Measurements from ENCODE around the gene CCR5AS.

The CCR5AS gene

DNA sequence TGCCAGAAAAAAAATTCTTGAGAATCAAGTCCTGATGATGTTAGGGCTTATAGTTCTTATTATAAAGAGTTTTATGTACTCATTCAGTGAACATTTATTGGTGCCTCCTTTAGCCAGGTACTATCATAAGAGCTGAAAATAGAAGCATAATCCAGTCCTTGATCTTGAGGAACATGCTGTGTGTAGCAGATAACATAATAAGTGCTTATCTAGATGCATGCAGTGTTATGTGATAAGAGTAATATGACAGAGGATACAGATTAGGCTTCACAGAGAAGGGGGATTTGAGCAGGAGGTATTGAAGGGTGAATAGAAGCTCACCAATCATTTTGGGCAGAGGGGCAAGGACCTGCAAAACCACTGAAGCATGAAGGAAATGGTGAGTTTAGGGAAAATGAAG, 51.9 kb downstream of the CCR5AS start:
- no peaks in the 10 kb centered on the region for H3K36me3 ChIP-seq
- no peak overlapping the region for H3K4me3 ChIP-seq
- H3K4me1 ChIP-seq = peaks cover 0 to 10% (median 0%) of the 10 kb centered on the region in 3 donors
- ATAC-seq = no peak
- H3K27ac ChIP-seq = no peak overlapping the region
- H3K9me3 ChIP-seq = no peaks in the 10 kb centered on the region
- H3K27me3 ChIP-seq = peaks cover 32% of the 10 kb centered on the region
- TF ChIP-seq, protein P1, sequence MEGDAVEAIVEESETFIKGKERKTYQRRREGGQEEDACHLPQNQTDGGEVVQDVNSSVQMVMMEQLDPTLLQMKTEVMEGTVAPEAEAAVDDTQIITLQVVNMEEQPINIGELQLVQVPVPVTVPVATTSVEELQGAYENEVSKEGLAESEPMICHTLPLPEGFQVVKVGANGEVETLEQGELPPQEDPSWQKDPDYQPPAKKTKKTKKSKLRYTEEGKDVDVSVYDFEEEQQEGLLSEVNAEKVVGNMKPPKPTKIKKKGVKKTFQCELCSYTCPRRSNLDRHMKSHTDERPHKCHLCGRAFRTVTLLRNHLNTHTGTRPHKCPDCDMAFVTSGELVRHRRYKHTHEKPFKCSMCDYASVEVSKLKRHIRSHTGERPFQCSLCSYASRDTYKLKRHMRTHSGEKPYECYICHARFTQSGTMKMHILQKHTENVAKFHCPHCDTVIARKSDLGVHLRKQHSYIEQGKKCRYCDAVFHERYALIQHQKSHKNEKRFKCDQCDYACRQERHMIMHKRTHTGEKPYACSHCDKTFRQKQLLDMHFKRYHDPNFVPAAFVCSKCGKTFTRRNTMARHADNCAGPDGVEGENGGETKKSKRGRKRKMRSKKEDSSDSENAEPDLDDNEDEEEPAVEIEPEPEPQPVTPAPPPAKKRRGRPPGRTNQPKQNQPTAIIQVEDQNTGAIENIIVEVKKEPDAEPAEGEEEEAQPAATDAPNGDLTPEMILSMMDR (IDR thresholded peaks at IDR 0.05) = no peak
- TF ChIP-seq EP300 (IDR thresholded peaks at IDR 0.05) (no peak), POLR2A (IDR thresholded peaks at IDR 0.05) (no peak), POLR2AphosphoS5 (IDR thresholded peaks at IDR 0.05) (no peak)

DNA sequence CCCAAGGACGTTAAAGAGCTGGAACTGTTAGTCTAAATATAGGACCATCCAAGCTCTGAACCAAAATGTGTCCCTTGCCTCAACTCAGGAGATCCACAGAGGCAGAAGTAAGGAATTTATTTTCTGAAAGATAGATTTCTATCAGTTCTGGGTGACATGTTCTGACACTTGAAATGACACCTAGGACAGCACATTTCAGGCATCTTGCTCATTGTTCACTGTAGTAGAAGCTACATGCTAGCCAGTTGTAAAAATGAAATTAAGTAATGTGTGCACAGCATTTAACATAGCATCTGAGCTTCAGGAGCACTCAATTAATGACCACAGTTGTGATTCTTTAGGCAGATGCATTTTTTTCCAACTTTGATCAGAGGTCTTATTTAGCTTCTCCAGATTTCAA, 52.4 kb downstream of the CCR5AS start:
- Histone ChIP-seq H3K4me1 (peaks cover 0 to 5% (median 0%) of the 10 kb centered on the region in 3 donors), H3K27ac (no peak overlapping the region), H3K4me3 (no peak overlapping the region), H3K9me3 (no peaks in the 10 kb centered on the region), H3K36me3 (no peaks in the 10 kb centered on the region), H3K27me3 (peaks cover 34% of the 10 kb centered on the region)
- no peak for TF ChIP-seq EP300 (IDR thresholded peaks at IDR 0.05)
- no peak for TF ChIP-seq POLR2AphosphoS5 (IDR thresholded peaks at IDR 0.05)
- TF ChIP-seq, protein P1 (IDR thresholded peaks at IDR 0.05) = no peak
- no peak for TF ChIP-seq POLR2A (IDR thresholded peaks at IDR 0.05)
- 57 to 83% methylated on average over 1 of the region's 1 CpG for WGBS, 2 donors (ENCODE audit: low coverage in 1 of 2)
- no peak for ATAC-seq

DNA sequence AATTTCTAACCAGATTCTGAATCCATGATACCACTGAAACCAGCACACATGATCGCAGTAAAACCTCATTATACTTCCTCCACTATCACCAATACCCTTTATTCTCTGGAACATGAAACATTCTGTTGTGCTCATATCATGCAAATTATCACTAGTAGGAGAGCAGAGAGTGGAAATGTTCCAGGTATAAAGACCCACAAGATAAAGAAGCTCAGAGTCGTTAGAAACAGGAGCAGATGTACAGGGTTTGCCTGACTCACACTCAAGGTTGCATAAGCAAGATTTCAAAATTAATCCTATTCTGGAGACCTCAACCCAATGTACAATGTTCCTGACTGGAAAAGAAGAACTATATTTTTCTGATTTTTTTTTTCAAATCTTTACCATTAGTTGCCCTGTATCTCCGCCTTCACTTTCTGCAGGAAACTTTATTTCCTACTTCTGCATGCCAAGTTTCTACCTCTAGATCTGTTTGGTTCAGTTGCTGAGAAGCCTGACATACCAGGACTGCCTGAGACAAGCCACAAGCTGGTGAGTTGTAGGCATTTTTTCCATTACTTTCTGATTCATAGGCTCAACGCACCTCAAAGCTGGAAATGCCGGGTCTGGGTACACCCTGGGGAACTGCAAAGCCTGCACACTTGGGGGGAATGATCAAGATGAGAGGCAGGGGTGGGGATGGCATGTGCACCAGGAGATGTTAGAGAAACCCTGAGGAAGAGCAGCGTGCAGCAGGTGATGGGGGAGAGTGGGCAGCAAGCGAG, 53.0 kb downstream of the CCR5AS start, which contains the start of gene CCR2:
TSS of gene CCR2 (plus strand) at position 465 of the 764 bp plus-strand sequence. CDS start 3,417 bp downstream, outside the sequence.
- H3K36me3 ChIP-seq = no peaks in the 10 kb centered on the region
- no peaks in the 10 kb centered on the region for H3K4me1 ChIP-seq
- no peak within 1 kb of the TSS for H3K4me3 ChIP-seq
- peaks cover 40% of the 10 kb centered on the region for H3K27me3 ChIP-seq
- H3K27ac ChIP-seq = no peak within 1 kb of the TSS
- TF ChIP-seq POLR2A (IDR thresholded peaks at IDR 0.05) = no peak
- 69 to 71% methylated on average over 4 to 6 of the region's 7 CpGs for WGBS, 2 donors (ENCODE audit: low coverage in 1 of 2)
- no peaks in the 10 kb centered on the region for H3K9me3 ChIP-seq
- ATAC-seq = no peak

DNA sequence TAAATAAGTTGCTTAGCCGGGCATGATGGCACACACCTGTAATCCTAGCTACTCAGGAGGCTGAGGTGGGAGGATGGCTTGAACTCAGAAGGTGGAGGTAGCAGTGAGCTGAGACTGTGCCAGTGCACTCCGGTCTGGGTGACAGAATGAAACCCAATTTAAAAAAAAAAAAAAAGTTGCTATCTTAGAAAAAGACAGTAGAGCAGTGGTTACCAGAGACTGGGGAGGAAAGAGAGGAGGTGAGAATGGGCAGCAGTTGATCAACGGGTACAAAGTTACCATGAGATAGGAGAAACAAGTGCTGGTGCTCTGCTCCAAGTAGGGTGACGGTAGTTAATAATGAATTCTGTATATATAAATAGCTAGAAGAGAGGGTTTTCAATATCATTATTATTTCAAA, 53.8 kb downstream of the CCR5AS start:
- 70 to 72% methylated on average over 2 to 4 of the region's 4 CpGs for WGBS, 2 donors (ENCODE audit: low coverage in 1 of 2)
- Histone ChIP-seq H3K9me3 (no peaks in the 10 kb centered on the region), H3K36me3 (no peaks in the 10 kb centered on the region), H3K27me3 (peaks cover 42% of the 10 kb centered on the region), H3K4me1 (no peaks in the 10 kb centered on the region), H3K4me3 (no peak overlapping the region), H3K27ac (no peak overlapping the region)
- ATAC-seq = no peak
- TF ChIP-seq, protein P1 (IDR thresholded peaks at IDR 0.05) = no peak
- TF ChIP-seq POLR2A (IDR thresholded peaks at IDR 0.05) (no peak), EP300 (IDR thresholded peaks at IDR 0.05) (no peak), POLR2AphosphoS5 (IDR thresholded peaks at IDR 0.05) (no peak)

DNA sequence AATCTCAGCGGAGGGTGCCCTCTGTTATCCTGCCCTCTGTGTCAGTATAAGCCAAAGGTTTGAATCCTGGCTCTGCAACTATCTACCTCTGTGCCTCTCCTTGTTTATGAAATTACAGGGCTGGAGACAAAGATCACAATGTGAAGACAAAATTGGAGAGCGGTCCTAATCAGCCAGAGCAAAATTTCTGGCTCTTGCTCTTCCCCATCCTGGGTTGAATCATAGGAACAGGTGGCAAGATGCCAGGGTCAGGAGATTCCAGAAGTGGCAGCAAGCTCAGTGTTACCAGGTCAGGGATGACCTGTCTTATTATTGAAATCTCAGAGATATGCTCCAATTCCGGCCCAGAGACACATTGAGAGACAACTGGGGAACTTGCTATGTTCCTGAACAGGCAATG, 55.2 kb downstream of the CCR5AS start:
- H3K9me3 ChIP-seq = no peaks in the 10 kb centered on the region
- H3K27me3 ChIP-seq = peaks cover 37% of the 10 kb centered on the region
- no peak overlapping the region for H3K4me3 ChIP-seq
- H3K4me1 ChIP-seq = no peaks in the 10 kb centered on the region
- H3K27ac ChIP-seq = no peak overlapping the region
- ATAC-seq = no peak
- TF ChIP-seq POLR2A (IDR thresholded peaks at IDR 0.05) = no peak
- no peaks in the 10 kb centered on the region for H3K36me3 ChIP-seq
- WGBS, 2 donors (ENCODE audit: low coverage in 1 of 2) = 65 to 100% methylated on average over 2 of the region's 3 CpGs

DNA sequence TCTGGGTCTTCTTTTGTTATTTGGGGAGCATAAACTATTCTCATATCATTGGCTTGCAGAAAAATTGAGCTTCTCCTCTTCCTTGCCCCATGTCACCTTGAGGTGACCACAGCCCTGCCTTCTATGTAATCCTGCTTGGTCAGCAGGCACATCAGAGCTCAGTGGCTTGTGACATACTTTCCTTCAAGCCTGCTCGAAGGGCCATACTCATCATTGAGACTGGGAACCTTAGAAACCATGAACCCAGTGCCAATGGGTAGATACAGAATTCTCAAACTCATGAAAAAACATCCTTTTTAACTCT, 56.7 kb downstream of the CCR5AS start:
- TF ChIP-seq, protein P1 (IDR thresholded peaks at IDR 0.05) = no peak
- TF ChIP-seq POLR2A (IDR thresholded peaks at IDR 0.05) = no peak
- no peak for TF ChIP-seq EP300 (IDR thresholded peaks at IDR 0.05)
- no peak for TF ChIP-seq POLR2AphosphoS5 (IDR thresholded peaks at IDR 0.05)
- no peaks in the 10 kb centered on the region for H3K4me1 ChIP-seq
- no peak overlapping the region for H3K27ac ChIP-seq
- no peak overlapping the region for H3K4me3 ChIP-seq
- 60 to 83% methylated on average over 1 of the region's 1 CpG for WGBS, 2 donors (ENCODE audit: low coverage in 1 of 2)
- no peak for ATAC-seq
- H3K36me3 ChIP-seq = no peaks in the 10 kb centered on the region
- H3K9me3 ChIP-seq = no peaks in the 10 kb centered on the region
- H3K27me3 ChIP-seq = peaks cover 34% of the 10 kb centered on the region
